ENCODE measurements around the gene NSG1.

NSG1 gene

GRCh38 chr4:4374388-4375098 lies 12.4 kb upstream of the NSG1 start:
- DNase-seq, result no peak

- no peak for DNase-seq
Observed at GRCh38 chr4:4376074-4376473, 10.8 kb upstream of the NSG1 start.

GRCh38 chr4:4377191-4377590 lies 9.7 kb upstream of the NSG1 start:
- no peak for DNase-seq

GRCh38 chr4:4377732-4378460 lies 9.0 kb upstream of the NSG1 start:
- no peak for DNase-seq

GRCh38 chr4:4379540-4380087 lies 7.3 kb upstream of the NSG1 start:
- no peak for DNase-seq

GRCh38 chr4:4383085-4383484 lies 3.8 kb upstream of the NSG1 start:
- DNase-seq, result no peak

- DNase-seq, result peak; percentile 8
Observed at GRCh38 chr4:4384837-4385236, 2.1 kb upstream of the NSG1 start.

- DNase-seq, result no peak
Observed at GRCh38 chr4:4385729-4386295, 1.1 kb upstream of the NSG1 start.

GRCh38 chr4:4386296-4386735 lies 586 bp upstream of the NSG1 start:
- no peak for DNase-seq

GRCh38 chr4:4387531-4388310 lies 819 bp downstream of the NSG1 start:
- no peak for DNase-seq

- DNase-seq, result no peak
Observed at GRCh38 chr4:4388311-4388790, 1.4 kb downstream of the NSG1 start.

- no peak for DNase-seq
Observed at GRCh38 chr4:4388836-4389575, 2.1 kb downstream of the NSG1 start.

GRCh38 chr4:4390046-4390445 lies 3.1 kb downstream of the NSG1 start:
- no peak for DNase-seq

GRCh38 chr4:4390515-4391240 lies 3.8 kb downstream of the NSG1 start:
- DNase-seq, result no peak

- DNase-seq, result no peak
Observed at GRCh38 chr4:4391866-4392265, 5.0 kb downstream of the NSG1 start.

- no peak for DNase-seq
Observed at GRCh38 chr4:4392501-4393183, 5.7 kb downstream of the NSG1 start.

- no peak for DNase-seq
Observed at GRCh38 chr4:4394644-4395043, 7.7 kb downstream of the NSG1 start.

GRCh38 chr4:4395371-4395770 lies 8.5 kb downstream of the NSG1 start:
- no peak for DNase-seq

GRCh38 chr4:4395849-4396627 lies 9.1 kb downstream of the NSG1 start:
- DNase-seq, result peak; percentile 25

Measured in fibroblast of skin of scalp (primary cell).